Measurements from ENCODE around the gene BCLAF3.

Gene BCLAF3

GRCh38 chrX:20005883-20006282 lies 15.0 kb upstream of the BCLAF3 start:
- H3K9me3 ChIP-seq (ENCODE audit: control insufficient read depth, insufficient read depth, low read depth, low read length): no peaks in the 10 kb centered on the region
- H3K4me1 ChIP-seq (ENCODE audit: control insufficient read depth, insufficient read depth, low read length): peaks cover 3% of the 10 kb centered on the region; the same call in 1 of the 2 replicates
- H3K27ac ChIP-seq (ENCODE audit: extremely low read depth, low read depth, low read length): no peak overlapping the region
- ChIA-PET CTCF (interaction anchor here (0.6 to 0.8 kb wide), 3 partner anchors 14 to 583 kb away, joined by 3 to 4 read pairs (median 3); no protein-coding TSS in a partner anchor), POLR2A (no interaction called here)
- H3K36me3 ChIP-seq (ENCODE audit: control insufficient read depth in 2 of 2, insufficient read depth in 1 of 2, low read length in 2 of 2): no peaks in the 10 kb centered on the region
- H3K4me3 ChIP-seq (ENCODE audit: low read depth, low read length): no peak overlapping the region
- TF ChIP-seq PATZ1 (tag by site-specific recombination; IDR thresholded peaks at IDR 0.05): no peak
- no peak for TF ChIP-seq ZSCAN18 (tag by site-specific recombination; IDR thresholded peaks at IDR 0.05)
- TF ChIP-seq ZNF214 (tag by site-specific recombination; IDR thresholded peaks at IDR 0.05; ENCODE audit: borderline replicate concordance): no peak
- TF ChIP-seq EGR2 (tag by site-specific recombination; IDR thresholded peaks at IDR 0.05; ENCODE audit: low read depth): no peak
- no peak for TF ChIP-seq ELK4 (IDR thresholded peaks at IDR 0.05; ENCODE audit: borderline replicate concordance, low read depth, low read length)
- no peak for TF ChIP-seq SETDB1 (IDR thresholded peaks at IDR 0.05; ENCODE audit: insufficient read length, low read length)
- TF ChIP-seq ZNF610 (tag by site-specific recombination; IDR thresholded peaks at IDR 0.05; ENCODE audit: borderline replicate concordance): no peak
- TF ChIP-seq ZNF76 (tag by site-specific recombination; IDR thresholded peaks at IDR 0.05; ENCODE audit: borderline replicate concordance, low read depth): no peak
- TF ChIP-seq ZBTB10 (tag by site-specific recombination; IDR thresholded peaks at IDR 0.05): no peak
- no peak for TF ChIP-seq ZNF221 (tag by site-specific recombination; IDR thresholded peaks at IDR 0.05; ENCODE audit: borderline replicate concordance)
- TF ChIP-seq ZNF423 (tag by site-specific recombination; IDR thresholded peaks at IDR 0.05): no peak
- no peak for TF ChIP-seq ZNF133 (tag by site-specific recombination; IDR thresholded peaks at IDR 0.05)
- TF ChIP-seq ZNF433 (tag by site-specific recombination; IDR thresholded peaks at IDR 0.05; ENCODE audit: low read depth): no peak

- CTCF ChIA-PET: interaction anchor here (0.6 to 0.8 kb wide), 2 partner anchors 10 to 66 kb away, joined by 3 to 4 read pairs; partner anchors contain the start of gene BCLAF3
- H3K4me1 ChIP-seq (ENCODE audit: control insufficient read depth, insufficient read depth, low read length): no peaks in the 10 kb centered on the region
- no peaks in the 10 kb centered on the region for H3K36me3 ChIP-seq (ENCODE audit: control insufficient read depth in 2 of 2, insufficient read depth in 1 of 2, low read length in 2 of 2)
- H3K9me3 ChIP-seq (ENCODE audit: control insufficient read depth, insufficient read depth, low read depth, low read length): no peaks in the 10 kb centered on the region
- no peak overlapping the region for H3K27ac ChIP-seq (ENCODE audit: extremely low read depth, low read depth, low read length)
- no peak for TF ChIP-seq ZNF311 (tag by site-specific recombination; IDR thresholded peaks at IDR 0.05; ENCODE audit: borderline replicate concordance)
- no peak overlapping the region for H3K4me3 ChIP-seq (ENCODE audit: low read depth, low read length)
- POLR2A ChIA-PET: no interaction called here
Observed at GRCh38 chrX:20001588-20001987, 10.7 kb upstream of the BCLAF3 start.
